Activated gamma-delta T cell treated with Interleukin-2 at 50 U/mL for 16 hours (primary cell): ENCODE results near the gene PIK3R6.

Source experiments
- DNase-seq: peaks from one replicate; pipeline ENCODE4 v3.0.0-alpha.2; 2020

Gene PIK3R6

DNA sequence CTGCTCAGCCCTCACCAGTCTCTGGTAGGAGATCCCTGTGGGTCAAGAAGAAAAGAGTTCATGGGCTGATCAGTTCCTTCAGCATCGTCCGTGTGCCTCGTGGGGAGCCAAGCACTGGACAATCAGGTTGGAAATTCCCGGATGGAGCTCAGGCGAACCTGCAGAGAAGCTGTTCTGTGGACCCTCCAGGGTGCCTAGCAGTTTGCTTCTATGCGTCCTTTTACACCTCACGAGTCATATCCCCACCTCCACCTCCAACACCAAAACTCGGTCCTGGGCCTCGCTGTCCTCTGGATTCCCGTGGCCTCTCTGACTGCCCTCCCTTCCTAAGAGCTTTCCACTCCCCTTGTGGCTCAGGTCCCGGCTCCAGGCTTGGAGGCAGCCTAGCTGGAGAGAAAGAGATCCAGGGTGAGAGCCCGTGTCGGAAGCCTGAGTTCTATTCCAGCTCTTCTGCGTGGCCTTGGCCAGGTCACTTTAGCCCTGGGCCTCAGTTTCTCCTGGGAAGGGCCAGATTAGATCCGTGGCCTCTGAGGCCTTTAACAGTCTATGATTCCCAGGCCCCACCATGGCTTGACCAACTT lies 26.2 kb upstream of the PIK3R6 start:
- DNase-seq = no peak

DNA sequence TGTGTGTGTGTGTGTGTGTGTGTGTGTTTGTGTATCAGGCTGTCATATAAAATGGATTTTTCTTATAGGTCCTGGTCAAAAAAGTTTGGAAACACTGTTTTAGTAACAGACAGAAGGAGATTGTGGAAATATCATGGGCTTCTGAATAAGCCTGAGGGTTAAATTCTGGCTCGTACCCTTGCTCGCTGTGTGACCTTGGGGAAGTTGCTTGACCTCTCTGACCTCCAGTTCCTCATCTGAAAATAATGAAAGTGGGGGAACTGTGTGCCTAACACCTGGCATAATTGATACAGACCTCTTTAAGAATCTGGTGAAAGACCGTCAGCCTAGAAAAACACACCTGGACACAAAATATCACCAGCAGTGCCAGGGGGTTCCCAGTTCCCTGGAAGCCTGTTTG lies 25.6 kb upstream of the PIK3R6 start:
- DNase-seq = no peak

DNA sequence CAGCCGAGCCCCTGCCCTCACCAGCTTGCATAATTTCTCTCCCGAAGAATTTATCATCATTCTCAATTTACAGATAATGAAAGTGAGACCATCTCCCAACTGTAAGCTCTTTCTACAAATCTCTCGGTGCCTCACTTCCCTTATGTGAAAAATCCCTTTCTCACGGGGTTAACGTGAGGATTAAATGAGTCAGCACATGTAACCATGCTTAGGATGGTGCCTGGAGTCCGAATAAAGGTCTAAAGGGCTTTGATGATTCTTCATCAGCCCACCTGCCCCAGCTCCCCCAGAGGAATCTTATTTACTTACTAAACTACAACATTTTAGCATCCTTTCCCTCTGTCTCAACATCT lies 24.8 kb upstream of the PIK3R6 start:
- DNase-seq = no peak

DNA sequence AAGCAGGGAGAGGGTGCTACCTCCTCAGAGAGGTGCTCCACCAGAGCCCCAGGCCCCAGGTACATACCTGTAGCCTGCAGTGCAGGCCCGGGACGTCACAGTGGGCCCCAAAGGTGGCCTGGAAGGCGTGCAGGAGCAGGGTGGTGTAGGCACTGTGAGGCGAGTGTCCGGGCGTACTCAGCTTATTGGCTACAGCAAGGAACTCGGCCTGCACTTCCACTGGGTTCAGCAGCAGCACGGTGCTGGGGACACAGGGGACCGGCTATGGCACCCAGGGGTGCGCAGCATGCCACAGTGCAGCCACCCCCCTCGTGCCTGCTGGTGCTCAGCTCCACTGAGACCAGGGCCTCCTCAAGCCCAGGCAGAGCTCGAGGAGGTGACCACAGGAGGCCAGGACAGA lies 23.2 kb upstream of the PIK3R6 start:
- no peak for DNase-seq

DNA sequence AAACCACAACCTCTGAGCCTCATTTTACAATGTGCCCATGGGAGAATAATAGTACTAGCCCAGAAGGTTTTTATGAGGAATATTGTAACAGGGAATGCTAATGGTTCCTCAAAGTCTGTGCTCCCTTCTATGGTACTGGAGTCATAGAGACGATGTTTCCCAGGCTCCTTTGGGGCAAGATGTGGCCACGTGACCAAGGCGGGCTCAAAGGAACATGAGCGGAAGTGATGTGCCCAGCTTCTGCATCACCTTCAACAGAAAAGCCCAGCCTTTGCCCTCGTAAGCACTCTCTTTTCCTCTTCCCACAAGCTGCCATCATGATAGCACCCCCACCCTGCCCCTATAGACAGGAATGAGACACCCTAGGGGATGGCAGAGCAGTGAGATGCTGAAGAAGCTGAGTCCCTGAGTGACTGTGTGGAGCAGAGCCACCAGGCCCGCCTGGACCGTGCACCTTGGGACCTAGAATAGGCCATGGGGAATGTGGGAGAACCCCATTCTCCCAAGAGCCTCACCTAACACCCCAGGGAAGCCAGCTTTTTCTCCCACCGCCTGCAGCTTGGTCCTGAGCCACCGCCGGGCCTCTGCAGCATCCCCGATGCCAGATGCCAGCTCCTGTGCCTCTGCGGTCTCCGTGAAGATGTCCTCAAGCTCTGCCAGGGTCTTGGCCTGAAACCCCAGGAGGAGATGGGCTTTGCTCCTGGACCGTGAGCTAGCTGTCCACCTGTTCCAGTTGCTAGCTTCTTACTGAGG lies 22.2 kb upstream of the PIK3R6 start:
- no peak for DNase-seq

DNA sequence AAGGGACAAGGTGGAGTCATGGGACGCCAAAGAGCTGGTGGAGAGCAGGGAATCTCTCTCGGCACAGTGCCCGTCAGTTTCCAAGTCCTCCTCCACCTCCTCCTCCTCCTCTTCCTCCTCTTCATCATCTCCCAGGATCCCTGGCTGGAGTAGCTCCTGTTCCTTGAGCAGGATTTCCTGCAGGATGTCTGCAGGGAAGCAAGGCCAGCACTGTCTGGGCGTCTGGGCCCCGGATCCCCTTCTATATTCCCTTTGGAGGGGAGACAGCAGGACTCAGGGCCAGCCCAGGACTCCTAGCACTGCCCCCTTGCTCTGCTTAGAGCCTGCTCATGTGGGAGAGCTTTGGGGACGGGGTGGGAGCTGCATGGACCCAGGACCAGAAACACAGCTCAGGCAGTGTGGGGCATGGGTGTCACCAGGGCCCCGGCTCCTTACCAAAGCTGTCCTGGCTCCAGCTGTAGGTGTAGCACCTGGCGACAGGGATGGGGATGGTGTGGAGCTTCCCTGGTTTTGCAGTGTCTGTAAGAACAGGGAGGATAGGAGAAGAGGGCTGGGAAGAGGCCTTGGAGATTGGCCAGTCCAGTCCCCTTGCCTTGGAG lies 21.3 kb upstream of the PIK3R6 start:
- no peak for DNase-seq

DNA sequence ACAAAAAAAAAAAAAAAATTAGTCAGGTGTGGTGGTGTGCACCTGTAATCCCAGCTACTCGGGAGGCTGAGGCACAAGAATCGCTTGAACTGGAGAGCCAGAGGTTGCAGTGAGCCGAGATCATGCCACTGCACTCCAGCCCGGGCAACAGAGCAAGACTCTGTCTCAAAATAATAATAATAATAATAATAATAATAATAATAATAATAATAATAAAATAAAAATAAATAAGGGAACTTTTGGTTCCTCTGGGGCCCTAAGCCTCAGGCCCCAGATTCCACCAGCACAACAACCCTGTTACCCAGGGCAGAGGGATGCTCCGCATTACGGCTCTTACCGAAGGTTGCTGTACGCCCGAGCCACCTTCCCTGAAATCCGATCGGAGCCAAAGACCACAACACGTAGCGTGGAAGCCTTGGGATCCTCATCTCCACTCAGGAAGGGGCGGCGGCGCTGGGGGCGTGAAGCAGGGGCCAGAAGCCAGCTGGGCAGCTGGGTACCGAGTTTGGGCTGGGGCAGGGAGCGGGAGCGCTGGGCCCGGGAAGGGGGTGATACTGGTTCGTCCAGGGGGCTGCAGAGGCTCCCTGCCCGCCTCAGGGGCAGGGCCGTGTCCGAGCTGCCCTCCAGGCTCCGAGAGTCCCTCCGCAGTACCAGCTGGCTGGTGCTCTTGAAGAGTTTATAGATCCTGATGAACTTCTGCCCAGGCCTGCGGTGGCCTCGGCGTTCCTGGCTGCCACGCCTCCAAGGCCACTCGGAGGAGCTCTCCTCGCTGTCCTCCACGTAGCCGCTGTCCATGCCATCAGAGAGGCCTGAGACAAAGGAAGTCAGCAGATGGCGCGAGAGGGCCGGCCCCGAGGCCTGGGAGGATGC lies 20.6 kb upstream of the PIK3R6 start:
- no peak for DNase-seq

DNA sequence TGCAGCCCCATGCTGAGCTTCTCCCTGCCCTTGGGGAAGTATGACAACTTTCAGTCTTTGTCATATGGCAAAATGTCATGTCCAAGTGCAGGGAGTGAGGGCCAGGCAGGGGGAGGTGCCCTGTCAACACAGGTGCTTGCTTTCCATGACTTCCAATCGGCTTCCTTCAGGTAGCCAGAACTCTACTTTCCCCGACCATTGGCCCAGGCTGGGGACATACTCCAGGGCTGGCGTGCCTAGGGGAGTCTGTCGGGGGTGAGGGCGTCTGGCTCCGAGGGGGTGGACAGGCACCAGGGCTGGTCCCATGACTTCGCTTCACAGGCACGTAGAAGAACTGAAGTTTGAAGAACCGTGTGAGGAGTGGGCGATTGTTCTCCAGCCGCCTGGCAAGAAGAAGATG lies 19.8 kb upstream of the PIK3R6 start:
- no peak for DNase-seq

DNA sequence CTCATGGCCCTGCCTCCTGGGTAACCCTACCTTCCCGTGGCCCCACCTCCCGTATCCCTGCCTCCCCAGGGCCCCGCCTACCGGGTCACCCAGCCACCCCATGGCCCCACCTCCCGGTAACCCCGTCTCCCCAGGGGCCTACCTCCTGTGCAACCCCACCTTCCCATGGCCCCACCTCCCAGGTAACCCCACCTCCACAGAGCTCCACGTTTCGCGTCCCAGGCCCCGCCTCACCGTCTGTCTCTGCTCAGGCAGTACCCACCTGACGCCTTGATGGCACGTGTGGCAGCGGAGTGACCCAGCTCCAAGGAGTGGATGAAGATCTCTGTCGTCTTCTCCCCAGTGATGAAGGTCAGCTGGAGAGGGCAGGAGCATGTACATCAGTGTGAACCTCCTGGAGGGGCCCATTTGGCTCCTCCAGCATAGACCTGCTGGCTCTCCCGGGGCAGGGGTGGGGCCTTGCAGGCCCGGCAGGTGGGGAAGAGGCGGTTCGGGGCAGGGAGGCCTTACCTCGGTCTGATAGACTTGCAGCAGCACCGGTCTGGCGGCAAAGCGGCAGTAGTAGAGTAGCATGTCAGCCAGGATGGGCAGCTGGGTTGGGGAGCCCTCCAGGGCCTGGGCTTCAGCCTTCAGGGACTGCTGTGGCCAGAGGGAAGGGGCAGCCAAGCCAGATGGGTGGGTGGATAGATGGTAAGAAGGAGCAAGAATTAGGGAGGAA lies 18.7 kb upstream of the PIK3R6 start:
- DNase-seq = no peak

DNA sequence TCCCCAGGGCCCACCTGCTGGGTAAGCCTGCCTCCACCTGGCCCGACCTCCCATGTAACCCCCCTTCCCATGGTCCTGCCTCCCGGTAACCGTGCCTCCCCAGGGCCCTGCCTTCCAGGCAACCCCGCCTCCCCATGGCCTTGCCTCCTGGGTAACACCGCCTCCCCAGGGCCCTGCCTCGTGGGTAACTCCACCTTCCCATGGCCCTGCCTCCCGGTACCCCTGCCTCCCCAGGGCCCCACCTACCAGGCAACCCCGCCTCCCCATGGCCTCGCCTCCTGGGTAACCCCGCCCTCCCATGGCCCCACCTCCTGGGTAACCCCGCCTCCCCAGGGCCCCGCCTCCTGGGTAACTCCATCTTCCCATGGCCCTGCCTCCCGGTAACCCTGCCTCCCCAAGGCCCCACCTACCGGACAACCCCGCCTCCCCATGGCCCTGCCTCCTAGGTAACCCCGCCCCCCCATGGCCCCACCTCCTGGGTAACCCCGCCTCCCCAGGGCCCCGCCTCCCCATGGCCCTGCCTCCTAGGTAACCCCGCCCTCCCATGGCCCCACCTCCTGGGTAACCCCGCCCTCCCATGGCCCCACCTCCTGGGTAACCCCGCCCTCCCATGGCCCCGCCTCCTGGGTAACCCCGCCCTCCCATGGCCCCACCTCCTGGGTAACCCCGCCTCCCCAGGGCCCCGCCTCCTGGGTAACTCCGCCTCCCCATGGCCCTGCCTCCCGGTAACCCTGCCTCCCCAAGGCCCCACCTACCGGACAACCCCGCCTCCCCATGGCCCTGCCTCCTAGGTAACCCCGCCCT lies 17.9 kb upstream of the PIK3R6 start:
- peak; percentile 64 for DNase-seq

DNA sequence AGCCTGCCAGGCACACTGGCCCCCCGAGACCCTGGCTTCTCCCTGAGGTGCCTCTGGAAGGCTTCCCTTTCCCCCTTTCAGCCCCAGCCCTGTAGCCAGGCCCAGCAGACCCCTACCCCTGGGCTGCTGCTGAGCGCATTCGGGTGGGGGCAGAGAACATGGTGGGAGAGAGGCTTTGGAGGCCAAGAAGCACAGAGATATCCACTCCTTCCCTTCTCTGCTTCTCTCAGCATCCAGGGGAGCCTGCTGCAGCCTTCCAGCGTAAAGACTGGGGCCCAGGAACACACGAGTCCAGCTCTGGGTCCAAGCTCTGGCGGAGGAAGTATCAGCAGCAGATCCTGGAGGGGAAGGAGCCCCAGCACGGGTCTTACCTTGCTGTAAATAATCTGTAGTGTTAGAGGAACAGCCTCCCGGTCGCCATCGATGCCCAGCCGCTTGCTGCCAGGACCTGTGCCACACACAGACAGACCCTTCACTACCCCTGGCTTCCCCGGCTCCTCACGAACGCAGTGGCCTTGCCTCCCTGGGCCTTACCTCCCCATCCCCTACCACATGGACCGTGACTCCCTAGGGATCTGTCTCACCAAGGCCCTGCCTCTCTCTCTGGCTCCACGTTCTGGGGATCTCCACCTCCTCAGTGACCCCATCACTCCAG lies 17.0 kb upstream of the PIK3R6 start:
- no peak for DNase-seq

DNA sequence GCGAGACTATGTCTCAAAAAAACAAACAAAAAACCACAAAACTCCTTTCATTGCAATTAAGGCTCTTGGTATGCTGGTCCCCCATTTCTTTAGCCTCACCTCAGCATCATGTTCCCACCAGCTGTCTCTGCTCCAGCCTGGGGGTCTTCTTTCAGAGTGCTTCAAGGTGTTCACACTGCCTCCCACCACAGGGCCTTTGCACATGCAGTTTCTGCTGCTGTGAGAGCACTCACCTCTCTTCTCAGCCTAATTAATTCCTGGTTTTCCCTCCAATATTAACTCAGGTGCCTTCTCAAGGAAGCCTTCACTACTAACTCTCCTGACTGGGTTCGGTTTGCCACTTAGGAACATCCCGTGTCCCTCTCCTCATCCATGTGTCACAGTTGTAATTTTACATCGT lies 15.9 kb upstream of the PIK3R6 start:
- DNase-seq = no peak

DNA sequence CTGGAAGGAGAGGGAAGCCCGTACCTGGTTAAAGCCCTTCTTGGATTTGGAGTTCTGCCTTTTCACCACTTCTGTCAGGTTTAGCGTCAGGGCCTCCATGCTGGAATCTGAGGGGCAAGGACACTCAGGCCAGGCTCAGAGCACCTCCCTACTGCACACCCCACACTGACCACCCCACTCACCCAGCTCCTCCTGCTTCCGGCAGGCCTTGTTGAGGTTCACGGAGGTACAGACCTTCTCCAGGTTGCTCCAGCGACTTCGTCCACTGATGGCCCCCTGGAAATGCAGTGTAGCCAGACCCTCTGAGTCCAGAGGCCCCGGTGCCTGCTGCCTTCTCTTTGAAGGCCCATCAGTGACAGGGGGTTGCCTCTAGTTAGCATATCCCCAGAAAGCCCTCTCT lies 14.1 kb upstream of the PIK3R6 start:
- DNase-seq = no peak

DNA sequence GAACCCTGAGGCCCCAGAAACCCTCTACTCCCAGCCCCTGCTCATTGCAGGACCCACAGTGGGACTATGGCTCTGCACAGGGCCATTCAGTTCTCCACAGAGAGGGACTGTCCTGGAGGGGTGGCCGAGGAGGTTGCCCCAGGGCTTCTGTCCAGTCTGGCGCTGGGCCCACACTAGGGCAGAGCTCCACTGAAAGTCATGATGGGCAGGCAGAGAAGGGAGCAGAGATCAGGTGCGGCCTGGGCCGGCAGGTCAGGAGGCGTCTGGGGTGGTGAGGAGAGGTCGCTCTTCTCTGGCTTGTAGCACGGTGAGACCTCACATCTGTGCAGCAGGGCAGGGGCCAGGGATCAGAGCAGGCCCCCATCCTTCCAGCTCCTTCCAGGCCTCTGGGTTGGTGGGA lies 13.0 kb upstream of the PIK3R6 start:
- no peak for DNase-seq

DNA sequence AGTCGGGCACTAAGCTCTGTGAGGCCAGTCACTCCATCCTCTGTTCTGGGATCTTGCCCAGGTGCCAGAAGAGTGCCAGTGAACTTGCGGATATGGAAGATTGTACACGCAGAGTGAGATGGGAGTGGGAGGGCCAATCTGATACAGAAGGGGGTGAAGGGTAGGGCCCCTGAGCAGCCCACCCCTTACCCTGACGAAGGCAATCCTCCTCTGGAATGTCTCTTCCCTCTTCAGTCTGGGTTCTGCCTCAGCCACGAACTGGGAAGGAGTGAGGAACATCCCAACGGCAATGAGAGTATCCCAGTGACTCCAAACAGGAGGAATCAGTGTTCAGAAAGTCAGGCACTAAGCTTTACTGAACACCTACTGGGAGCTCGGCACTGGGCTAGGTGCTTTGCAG lies 11.9 kb upstream of the PIK3R6 start:
- DNase-seq = no peak

DNA sequence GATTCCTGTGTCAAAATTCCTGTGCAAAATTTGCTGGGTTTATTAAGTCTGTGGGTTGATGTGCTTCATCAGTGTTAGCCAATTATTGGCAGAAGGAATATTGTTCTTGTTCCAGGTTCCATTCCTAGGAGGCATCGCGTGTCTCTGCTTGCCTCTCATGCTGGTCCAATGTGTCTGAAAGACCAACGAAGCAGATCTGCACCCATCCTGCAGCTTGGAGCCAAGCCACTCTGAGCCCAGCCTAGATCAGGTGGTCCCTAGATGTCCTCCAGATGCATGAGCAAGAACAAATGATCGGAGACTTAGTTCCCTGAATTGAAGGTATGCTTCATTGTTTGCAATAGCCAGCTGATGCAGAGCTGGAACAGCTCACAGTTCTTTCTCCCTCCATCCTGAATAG lies 10.5 kb upstream of the PIK3R6 start:
- DNase-seq = no peak

DNA sequence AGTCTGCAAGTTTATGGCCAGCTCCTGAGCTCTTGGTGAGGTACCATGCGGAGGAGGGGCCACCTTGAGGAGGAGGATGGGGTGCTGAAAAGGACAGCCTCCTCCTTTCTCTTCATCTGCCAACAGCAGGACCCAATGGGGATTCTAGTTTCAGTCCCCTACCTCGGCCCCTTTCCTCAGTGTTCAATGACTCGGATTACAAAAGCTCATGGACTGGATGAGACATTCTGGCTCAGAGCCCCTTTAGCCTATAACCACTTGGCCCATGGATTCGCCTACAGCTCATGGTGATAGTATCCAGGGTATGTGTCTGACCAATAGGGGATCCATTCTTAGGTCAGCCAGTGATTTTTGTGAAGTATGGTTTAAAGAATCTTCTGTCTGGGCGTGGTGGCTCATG lies 8.5 kb upstream of the PIK3R6 start:
- no peak for DNase-seq

DNA sequence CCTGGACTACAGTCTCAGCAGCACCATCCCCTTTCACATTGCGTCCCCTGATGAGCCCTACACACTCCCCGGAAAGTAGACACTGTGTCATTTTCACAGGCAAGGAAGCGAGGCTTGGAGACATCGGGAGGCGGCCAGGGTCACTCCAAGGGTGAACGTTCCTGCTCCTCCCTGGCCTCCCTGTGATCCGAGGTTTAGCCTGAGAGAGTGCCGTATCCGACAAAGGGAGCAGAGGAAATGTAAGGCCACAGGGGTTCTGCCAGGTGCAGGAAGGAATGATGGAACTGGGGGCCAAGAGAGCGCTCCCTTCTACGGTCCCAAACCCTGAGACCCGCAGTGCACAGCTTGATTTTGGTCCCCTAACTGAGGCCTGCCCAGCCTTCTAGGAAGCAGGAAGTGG lies 8.0 kb upstream of the PIK3R6 start:
- no peak for DNase-seq

DNA sequence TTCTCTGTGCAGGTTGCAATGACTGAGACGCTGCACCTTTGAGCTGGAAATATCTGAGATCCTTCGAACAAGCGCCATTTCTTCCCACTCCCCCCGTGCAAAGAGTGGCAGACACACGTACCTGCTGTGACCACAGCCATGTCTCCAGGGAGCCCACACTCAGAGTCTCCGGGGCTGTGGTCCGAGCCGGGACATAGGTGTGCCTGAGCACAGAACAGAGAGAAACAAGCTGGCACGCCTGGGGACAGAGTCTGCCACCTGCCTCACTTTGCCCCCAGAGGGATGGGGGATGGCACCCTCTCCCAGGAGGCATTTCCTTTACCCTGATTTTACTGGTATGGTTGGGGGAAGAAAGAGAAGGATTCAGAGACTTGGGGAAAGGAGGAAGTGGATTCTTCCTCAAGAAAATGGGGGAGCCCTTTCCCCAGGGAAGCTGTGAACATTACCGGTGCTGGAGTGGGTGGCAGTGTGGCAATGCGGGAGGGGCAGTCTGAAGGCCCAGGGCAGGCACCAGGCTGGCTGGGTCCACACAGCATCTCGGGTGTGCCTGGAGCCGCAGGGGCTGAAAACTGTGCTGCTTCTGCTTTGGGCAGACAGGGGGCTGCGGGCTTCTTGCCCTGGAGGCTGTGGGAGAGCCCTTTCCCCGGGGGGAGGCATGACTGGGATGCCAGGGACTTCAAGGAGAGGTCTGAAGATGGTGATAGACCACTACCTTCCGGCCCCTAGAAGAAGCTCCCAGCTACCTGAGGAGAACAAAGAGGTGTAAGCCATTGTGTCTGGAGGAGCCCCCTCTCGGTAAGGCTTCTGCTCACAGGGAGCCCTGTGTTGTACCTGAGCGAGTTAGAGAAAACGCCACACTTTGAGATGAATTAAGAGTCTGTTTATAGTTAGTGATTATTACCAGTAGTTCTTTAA lies 6.6 kb upstream of the PIK3R6 start:
- no peak for DNase-seq

DNA sequence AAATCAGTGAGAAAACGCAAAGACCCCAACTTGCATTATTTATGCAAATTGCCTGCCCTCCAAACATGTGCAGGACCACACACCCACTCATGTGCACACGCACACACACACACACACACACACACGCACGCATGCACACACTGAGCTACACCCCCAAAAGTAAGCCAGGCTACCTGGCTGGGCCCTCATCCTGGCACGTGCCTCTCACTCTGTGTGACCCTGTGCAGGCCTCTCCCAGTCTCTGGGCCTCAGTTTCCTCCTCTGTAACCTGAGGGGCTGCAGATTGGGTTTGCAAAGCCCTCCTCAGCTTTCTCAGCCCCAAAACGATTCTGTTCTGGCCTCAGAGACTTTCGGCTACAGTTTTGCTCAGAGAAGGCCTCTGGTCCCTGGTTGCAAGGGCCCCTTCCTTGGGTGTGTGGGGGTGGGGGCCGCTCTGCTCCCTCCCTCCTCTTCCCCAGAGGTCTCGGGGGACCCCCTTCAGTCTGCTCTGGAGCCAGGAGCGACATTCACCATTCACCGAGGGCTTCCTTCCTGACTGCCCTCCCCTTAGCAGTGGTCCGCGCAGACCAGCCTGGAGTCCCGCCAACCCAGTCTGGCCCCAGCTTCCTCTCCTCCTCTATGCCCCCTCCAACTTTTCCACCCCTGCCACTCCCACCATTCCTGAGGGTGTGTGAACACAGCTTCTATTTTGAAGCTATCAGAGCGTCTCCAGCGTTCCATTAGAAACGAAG lies 5.4 kb upstream of the PIK3R6 start:
- no peak for DNase-seq
